SK-N-SH (cell line): ENCODE results near the gene CXCL16. TPM values are rescaled to one million over a fixed set of nuclear protein-coding genes. Genes with fewer than 3 reads are reported as not detected.

ENCODE experiments used
- CTCF ChIA-PET: fragments of 300-600, 350-600 bp; formaldehyde crosslinking; extraction: SDS; loops from one replicate; lab custom pipeline; 2021; lab: Yijun Ruan, JAX
- POLR2A ChIA-PET: fragments of 350-600 bp; sonication (Branson Sonifier 250); formaldehyde crosslinking; extraction: SDS; loops from one replicate; lab custom pipeline; 2020; ENCODE audit warnings: antibody characterized with exemption, inconsistent platforms; lab: Yijun Ruan, JAX
- DNase-seq: peaks from one replicate; pipeline ENCODE4 v3.0.0; 2012
- H2AFZ ChIP-seq: fragments of 200-600 bp; sonication (generic); 2 replicates; pipeline ENCODE4 v1.8.1; 2016; ENCODE audit warnings: antibody characterized with exemption, mild to moderate bottlenecking, low read depth
- H3F3A ChIP-seq: fragments of 200-600 bp; sonication (generic); replicated peaks from 2 replicates; pipeline ENCODE3; 2016; ENCODE audit warnings: antibody characterized with exemption, mild to moderate bottlenecking; ENCODE audit not compliant: insufficient read depth
- H3K27ac ChIP-seq, 2 experiments: fragments of 200-500 bp in 1 of 2; fragments of 200-600 bp in 1 of 2; sonication (Bioruptor generic) in 1 of 2; sonication (generic), shearing (Covaris generic) in 1 of 2; 2 replicates each; pipeline versions ENCODE4 v1.5.1 to v1.6.1; 2014 to 2016; ENCODE audit warnings: low read depth in 2 of 2, inconsistent platforms in 1 of 2, low read length in 1 of 2, mild to moderate bottlenecking in 1 of 2, mixed read lengths in 1 of 2
- H3K27me3 ChIP-seq: fragments of 200-600 bp; sonication (generic), shearing (Covaris generic); 2 replicates; pipeline ENCODE4 v1.6.1; 2016; ENCODE audit warnings: mixed run types; ENCODE audit not compliant: insufficient read depth
- H3K36me3 ChIP-seq, 2 experiments: fragments of 200-500 bp in 1 of 2; fragments of 200-600 bp in 1 of 2; sonication (Bioruptor generic) in 1 of 2; sonication (generic) in 1 of 2; replicated peaks in 1 of 2; 2 replicates each; pipeline versions ENCODE3 to v1.5.1; 2014 to 2016; ENCODE audit warnings: low read length in 1 of 2, mild to moderate bottlenecking in 1 of 2; ENCODE audit not compliant: insufficient read depth in 2 of 2, control insufficient read depth in 1 of 2
- H3K4me1 ChIP-seq, 2 experiments: fragments of 200-500 bp in 1 of 2; fragments of 200-600 bp in 1 of 2; sonication (Bioruptor generic) in 1 of 2; sonication (generic), shearing (Covaris generic) in 1 of 2; 2 replicates each; pipeline versions ENCODE4 v1.5.1 to v1.6.1; 2014 to 2016; ENCODE audit warnings: low read depth in 1 of 2, low read length in 1 of 2, mixed run types in 1 of 2; ENCODE audit not compliant: insufficient read depth in 2 of 2, control insufficient read depth in 1 of 2
- H3K4me2 ChIP-seq: fragments of 200-600 bp; sonication (generic), shearing (Covaris generic); 2 replicates; pipeline ENCODE4 v1.6.1; 2017; ENCODE audit warnings: mixed run types
- H3K4me3 ChIP-seq, 2 experiments: fragments of 200-500 bp in 1 of 2; fragments of 200-600 bp in 1 of 2; sonication (Bioruptor generic) in 1 of 2; sonication (generic), shearing (Covaris generic) in 1 of 2; 2 replicates each; pipeline versions ENCODE4 v1.5.1 to v1.8.1; 2014 to 2016; ENCODE audit warnings: low read depth in 2 of 2, inconsistent platforms in 1 of 2, low read length in 1 of 2, mild to moderate bottlenecking in 1 of 2, mixed read lengths in 1 of 2, moderate library complexity in 1 of 2
- H3K79me2 ChIP-seq: fragments of 200-600 bp; sonication (generic); 2 replicates; pipeline ENCODE4 v1.8.1; 2017; ENCODE audit warnings: mild to moderate bottlenecking; ENCODE audit not compliant: insufficient read depth
- H3K9ac ChIP-seq: fragments of 200-600 bp; sonication (generic); 2 replicates; pipeline ENCODE4 v1.6.1; 2017; ENCODE audit warnings: mixed run types
- H3K9me2 ChIP-seq: fragments of 200-600 bp; sonication (generic); 2 replicates; pipeline ENCODE4 v1.6.1; 2017; ENCODE audit warnings: mixed run types
- H3K9me3 ChIP-seq: fragments of 200-600 bp; sonication (generic); 2 replicates; pipeline ENCODE4 v1.6.1; 2017; ENCODE audit warnings: mixed run types, mild to moderate bottlenecking, moderate library complexity
- H4K20me1 ChIP-seq: fragments of 200-600 bp; sonication (generic); 2 replicates; pipeline ENCODE4 v1.6.1; 2017; ENCODE audit warnings: mild to moderate bottlenecking, mixed run types; ENCODE audit not compliant: insufficient read depth
- ELF1 ChIP-seq: IDR thresholded peaks from 2 replicates; pipeline ENCODE4 v1.4.0; 2012
- GATA2 ChIP-seq: sonication (generic); formaldehyde crosslinking; IDR thresholded peaks from 2 replicates; pipeline ENCODE4 v1.5.0; 2020; ENCODE audit warnings: mild to moderate bottlenecking, missing genetic modification reagents
- SIN3A ChIP-seq: IDR thresholded peaks from 2 replicates; pipeline ENCODE4 v1.6.1; 2012; ENCODE audit warnings: low read depth, mild to moderate bottlenecking, low read length, moderate library complexity, borderline replicate concordance
- WGBS: methylation state at CpG from one replicate; pipeline ENCODE4 v1.1.6; 2017; ENCODE audit warnings: low lambda C conversion rate; 5-methylcytosine and 5-hydroxymethylcytosine counted together
- polyA plus RNA-seq, 3 experiments: library from polyadenylated mRNA; depleted of rRNA; stranded (reverse); fragments of >200 nt; gene quantifications; 2 replicates each; pipeline ENCODE4 v1.2.3, GENCODE V29; 2012
- TF ChIP-seq, protein P1 (sequence below): IDR thresholded peaks from 2 replicates; pipeline ENCODE4 v1.6.1; 2012; ENCODE audit warnings: mild to moderate bottlenecking, low read depth, low read length, moderate library complexity

Gene CXCL16
- polyA plus RNA-seq, 1 of the 3 experiments (the other 2 are of a cell fraction), result 4.3 TPM

DNA sequence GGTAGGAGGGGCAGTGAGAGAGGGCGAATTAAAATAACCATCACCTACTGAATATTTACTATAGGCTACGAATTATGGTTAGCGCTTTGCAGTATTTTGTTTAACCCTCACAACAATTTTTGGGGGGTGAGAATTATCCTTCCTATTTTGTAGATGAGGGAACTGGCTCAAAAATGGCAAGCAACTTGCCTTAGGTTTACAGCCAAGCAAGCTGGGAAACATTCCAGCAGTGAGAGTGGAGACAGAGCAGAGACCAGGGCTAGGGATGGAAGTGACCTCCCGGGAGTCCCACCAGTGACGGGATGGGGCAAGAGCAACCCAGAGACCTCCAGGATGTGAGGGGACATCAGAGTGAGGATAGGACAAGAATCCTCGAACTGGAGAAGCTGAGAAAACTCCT is 46.8 kb upstream of the CXCL16 start:
- Histone ChIP-seq H4K20me1 (no peaks in the 10 kb centered on the region), H2AFZ (no peak overlapping the region), H3F3A (peaks cover 5% of the 10 kb centered on the region), H3K4me1 (peaks cover 8 to 19% of the 10 kb centered on the region in 2 experiments; a peak in 2 of 4 replicates), H3K9me2 (no peaks in the 10 kb centered on the region), H3K9me3 (no peaks in the 10 kb centered on the region), H3K9ac (no peak overlapping the region), H3K27ac (no peak overlapping the region), H3K4me3 (no peak overlapping the region), H3K27me3 (peaks cover 28% of the 10 kb centered on the region; the same call in 1 of the 2 replicates), H3K4me2 (no peak overlapping the region; the same call in 1 of the 2 replicates), H3K79me2 (no peaks in the 10 kb centered on the region), H3K36me3 (no peaks in the 10 kb centered on the region)
- CTCF ChIA-PET, result interaction anchor here (0.7 to 10.5 kb wide), 18 partner anchors 9 to 220 kb away, joined by 3 to 235 read pairs (median 4); partner anchors contain the start of genes C17orf107, CHRNE, MED11 and TM4SF5
- no peak for TF ChIP-seq SIN3A
- TF ChIP-seq, protein P1, sequence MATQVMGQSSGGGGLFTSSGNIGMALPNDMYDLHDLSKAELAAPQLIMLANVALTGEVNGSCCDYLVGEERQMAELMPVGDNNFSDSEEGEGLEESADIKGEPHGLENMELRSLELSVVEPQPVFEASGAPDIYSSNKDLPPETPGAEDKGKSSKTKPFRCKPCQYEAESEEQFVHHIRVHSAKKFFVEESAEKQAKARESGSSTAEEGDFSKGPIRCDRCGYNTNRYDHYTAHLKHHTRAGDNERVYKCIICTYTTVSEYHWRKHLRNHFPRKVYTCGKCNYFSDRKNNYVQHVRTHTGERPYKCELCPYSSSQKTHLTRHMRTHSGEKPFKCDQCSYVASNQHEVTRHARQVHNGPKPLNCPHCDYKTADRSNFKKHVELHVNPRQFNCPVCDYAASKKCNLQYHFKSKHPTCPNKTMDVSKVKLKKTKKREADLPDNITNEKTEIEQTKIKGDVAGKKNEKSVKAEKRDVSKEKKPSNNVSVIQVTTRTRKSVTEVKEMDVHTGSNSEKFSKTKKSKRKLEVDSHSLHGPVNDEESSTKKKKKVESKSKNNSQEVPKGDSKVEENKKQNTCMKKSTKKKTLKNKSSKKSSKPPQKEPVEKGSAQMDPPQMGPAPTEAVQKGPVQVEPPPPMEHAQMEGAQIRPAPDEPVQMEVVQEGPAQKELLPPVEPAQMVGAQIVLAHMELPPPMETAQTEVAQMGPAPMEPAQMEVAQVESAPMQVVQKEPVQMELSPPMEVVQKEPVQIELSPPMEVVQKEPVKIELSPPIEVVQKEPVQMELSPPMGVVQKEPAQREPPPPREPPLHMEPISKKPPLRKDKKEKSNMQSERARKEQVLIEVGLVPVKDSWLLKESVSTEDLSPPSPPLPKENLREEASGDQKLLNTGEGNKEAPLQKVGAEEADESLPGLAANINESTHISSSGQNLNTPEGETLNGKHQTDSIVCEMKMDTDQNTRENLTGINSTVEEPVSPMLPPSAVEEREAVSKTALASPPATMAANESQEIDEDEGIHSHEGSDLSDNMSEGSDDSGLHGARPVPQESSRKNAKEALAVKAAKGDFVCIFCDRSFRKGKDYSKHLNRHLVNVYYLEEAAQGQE, result no peak
- no peak for DNase-seq
- POLR2A ChIA-PET, result no interaction called here
- 79% methylated on average over 6 of the region's 6 CpGs for WGBS

DNA sequence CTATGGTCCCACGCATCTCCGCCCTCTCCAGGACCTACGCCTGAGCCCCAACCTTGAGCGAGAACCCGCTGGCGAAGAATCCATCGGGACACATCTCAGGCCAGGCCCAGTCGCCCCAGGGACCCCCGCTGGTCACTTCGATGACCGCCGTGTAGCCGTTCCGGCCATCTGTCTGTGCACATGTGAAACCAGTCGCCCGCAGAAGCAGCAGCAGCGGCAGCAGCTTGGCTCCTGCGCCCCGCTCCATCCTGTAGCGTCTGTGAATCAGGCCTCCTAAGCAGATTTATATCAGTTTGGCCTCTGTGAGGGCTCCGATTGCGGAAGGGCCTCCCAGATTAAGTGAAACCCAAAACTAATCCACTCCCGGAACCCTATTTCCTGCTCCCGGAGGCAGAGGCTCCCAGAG is 46.4 kb upstream of the CXCL16 start, which contains the start of gene VMO1:
TSS of gene VMO1 (minus strand) at position 259 of the 406 bp plus-strand sequence. CDS start at position 247, 12 bp downstream.
- H3K4me2 ChIP-seq, result no peak within 1 kb of the TSS; the same call in 1 of the 2 replicates
- H3K9me2 ChIP-seq, result no peaks in the 10 kb centered on the region
- no peaks in the 10 kb centered on the region for H3K36me3 ChIP-seq
- no peak within 1 kb of the TSS for H2AFZ ChIP-seq
- H3K27me3 ChIP-seq, result peaks cover 30% of the 10 kb centered on the region; the same call in 1 of the 2 replicates
- 38% methylated on average over 17 of the region's 24 CpGs for WGBS
- ChIA-PET CTCF (interaction anchor here (0.7 to 10.5 kb wide), 16 partner anchors 9 to 162 kb away, joined by 3 to 235 read pairs (median 4); partner anchors contain the start of genes C17orf107, CHRNE and TM4SF5), POLR2A (no interaction called here)
- no peaks in the 10 kb centered on the region for H4K20me1 ChIP-seq
- H3K79me2 ChIP-seq, result no peaks in the 10 kb centered on the region
- no peak within 1 kb of the TSS for H3K27ac ChIP-seq
- peaks cover 8 to 19% of the 10 kb centered on the region in 2 experiments; a peak in 2 of 4 replicates for H3K4me1 ChIP-seq
- H3K9ac ChIP-seq, result no peak within 1 kb of the TSS
- DNase-seq, result peak; percentile 73
- TF ChIP-seq GATA2 (CRISPR knock-in tag), result peak; percentile 35; the same call in 1 of the 2 replicates
- TF ChIP-seq ELF1, result no peak
- no peaks in the 10 kb centered on the region for H3K9me3 ChIP-seq
- peaks cover 5% of the 10 kb centered on the region for H3F3A ChIP-seq
- no peak within 1 kb of the TSS for H3K4me3 ChIP-seq
